ENCODE results near the gene FOXK1.
"Not testable (repeated sequence)": the region's sequence is repeated elsewhere in the genome, so short reads cannot be mapped to it uniquely, and the experiment has no call there.

The FOXK1 gene

GRCh38 chr7:4787947-4788626, 106.0 kb downstream of the FOXK1 start:
- no peak for DNase-seq

- DNase-seq: no peak
Measured at GRCh38 chr7:4788627-4789189, 106.6 kb downstream of the FOXK1 start.

GRCh38 chr7:4789194-4790077, 107.3 kb downstream of the FOXK1 start:
- no peak for DNase-seq

- DNase-seq: no peak
Measured at GRCh38 chr7:4790078-4790465, 108.0 kb downstream of the FOXK1 start.

GRCh38 chr7:4790516-4790991, 108.5 kb downstream of the FOXK1 start:
- DNase-seq: no peak

GRCh38 chr7:4791101-4791737, 109.1 kb downstream of the FOXK1 start:
- no peak for DNase-seq

GRCh38 chr7:4791738-4792536, 109.8 kb downstream of the FOXK1 start:
- peak; percentile 65 for DNase-seq

GRCh38 chr7:4792537-4793126, 110.5 kb downstream of the FOXK1 start:
- DNase-seq: peak; percentile 7

GRCh38 chr7:4793385-4793993, 111.4 kb downstream of the FOXK1 start:
- DNase-seq: not testable (repeated sequence)

GRCh38 chr7:4794171-4794570, 112.1 kb downstream of the FOXK1 start:
- DNase-seq: not testable (repeated sequence)

GRCh38 chr7:4794591-4795350, 112.7 kb downstream of the FOXK1 start:
- peak; percentile 26 for DNase-seq

- DNase-seq: no peak
Measured at GRCh38 chr7:4796453-4796852, 114.4 kb downstream of the FOXK1 start.

GRCh38 chr7:4797858-4798705, 116.0 kb downstream of the FOXK1 start:
- DNase-seq: no peak

GRCh38 chr7:4798706-4799235, 116.7 kb downstream of the FOXK1 start:
- no peak for DNase-seq

GRCh38 chr7:4799508-4800268, 117.6 kb downstream of the FOXK1 start:
- no peak for DNase-seq

- DNase-seq: no peak
Measured at GRCh38 chr7:4800487-4800886, 118.4 kb downstream of the FOXK1 start.

- no peak for DNase-seq
Measured at GRCh38 chr7:4800926-4801838, 119.1 kb downstream of the FOXK1 start.

- DNase-seq: no peak
Measured at GRCh38 chr7:4801839-4802231, 119.7 kb downstream of the FOXK1 start.

All from fibroblast of upper back skin (primary cell).